ENCODE measurements around the gene APOLD1. TPM values are rescaled to one million over a fixed set of nuclear protein-coding genes. Genes with fewer than 3 reads are reported as not detected.

The APOLD1 gene
- total RNA-seq, 1 donor from 2014 or later: 7.4 TPM

- no peak overlapping the region for H3K4me3 ChIP-seq
- TF ChIP-seq, protein P1, sequence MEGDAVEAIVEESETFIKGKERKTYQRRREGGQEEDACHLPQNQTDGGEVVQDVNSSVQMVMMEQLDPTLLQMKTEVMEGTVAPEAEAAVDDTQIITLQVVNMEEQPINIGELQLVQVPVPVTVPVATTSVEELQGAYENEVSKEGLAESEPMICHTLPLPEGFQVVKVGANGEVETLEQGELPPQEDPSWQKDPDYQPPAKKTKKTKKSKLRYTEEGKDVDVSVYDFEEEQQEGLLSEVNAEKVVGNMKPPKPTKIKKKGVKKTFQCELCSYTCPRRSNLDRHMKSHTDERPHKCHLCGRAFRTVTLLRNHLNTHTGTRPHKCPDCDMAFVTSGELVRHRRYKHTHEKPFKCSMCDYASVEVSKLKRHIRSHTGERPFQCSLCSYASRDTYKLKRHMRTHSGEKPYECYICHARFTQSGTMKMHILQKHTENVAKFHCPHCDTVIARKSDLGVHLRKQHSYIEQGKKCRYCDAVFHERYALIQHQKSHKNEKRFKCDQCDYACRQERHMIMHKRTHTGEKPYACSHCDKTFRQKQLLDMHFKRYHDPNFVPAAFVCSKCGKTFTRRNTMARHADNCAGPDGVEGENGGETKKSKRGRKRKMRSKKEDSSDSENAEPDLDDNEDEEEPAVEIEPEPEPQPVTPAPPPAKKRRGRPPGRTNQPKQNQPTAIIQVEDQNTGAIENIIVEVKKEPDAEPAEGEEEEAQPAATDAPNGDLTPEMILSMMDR (IDR thresholded peaks at IDR 0.05): no peak
- TF ChIP-seq EZH2phosphoT487 (IDR thresholded peaks at IDR 0.05) (no peak), EZH2 (IDR thresholded peaks at IDR 0.05) (no peak)
- no peak overlapping the region for H3K27ac ChIP-seq
- Mint-ChIP-seq H3K27me3 (ENCODE audit: insufficient read depth, low read depth) (peaks cover 7% of the 10 kb centered on the region), H3K27ac (no peak overlapping the region), H3K4me3 (no peak overlapping the region), H3K36me3 (peaks cover 4% of the 10 kb centered on the region), H3K9me3 (peaks cover 4% of the 10 kb centered on the region), H3K4me1 (peaks cover 28% of the 10 kb centered on the region)
- no peaks in the 10 kb centered on the region for H3K79me2 ChIP-seq (ENCODE audit: low read depth)
- H3K27me3 ChIP-seq: no peaks in the 10 kb centered on the region
- peaks cover 13% of the 10 kb centered on the region for H3K4me1 ChIP-seq
- DNase-seq (ENCODE audit: low spot score): no peak
- no peaks in the 10 kb centered on the region for H3K36me3 ChIP-seq
- H4K20me1 ChIP-seq (ENCODE audit: low read depth): no peaks in the 10 kb centered on the region
- no peak overlapping the region for H3K9ac ChIP-seq
- H3K9me3 ChIP-seq (ENCODE audit: low read depth): no peaks in the 10 kb centered on the region
- H3K4me2 ChIP-seq: no peak overlapping the region
- H2AFZ ChIP-seq (replicated peaks): no peak overlapping the region
- peaks cover 4% of the 10 kb centered on the region for H3F3A ChIP-seq (ENCODE audit: low read depth)
Observed at GRCh38 chr12:12796171-12796570, 10.7 kb downstream of the APOLD1 start.

DNA sequence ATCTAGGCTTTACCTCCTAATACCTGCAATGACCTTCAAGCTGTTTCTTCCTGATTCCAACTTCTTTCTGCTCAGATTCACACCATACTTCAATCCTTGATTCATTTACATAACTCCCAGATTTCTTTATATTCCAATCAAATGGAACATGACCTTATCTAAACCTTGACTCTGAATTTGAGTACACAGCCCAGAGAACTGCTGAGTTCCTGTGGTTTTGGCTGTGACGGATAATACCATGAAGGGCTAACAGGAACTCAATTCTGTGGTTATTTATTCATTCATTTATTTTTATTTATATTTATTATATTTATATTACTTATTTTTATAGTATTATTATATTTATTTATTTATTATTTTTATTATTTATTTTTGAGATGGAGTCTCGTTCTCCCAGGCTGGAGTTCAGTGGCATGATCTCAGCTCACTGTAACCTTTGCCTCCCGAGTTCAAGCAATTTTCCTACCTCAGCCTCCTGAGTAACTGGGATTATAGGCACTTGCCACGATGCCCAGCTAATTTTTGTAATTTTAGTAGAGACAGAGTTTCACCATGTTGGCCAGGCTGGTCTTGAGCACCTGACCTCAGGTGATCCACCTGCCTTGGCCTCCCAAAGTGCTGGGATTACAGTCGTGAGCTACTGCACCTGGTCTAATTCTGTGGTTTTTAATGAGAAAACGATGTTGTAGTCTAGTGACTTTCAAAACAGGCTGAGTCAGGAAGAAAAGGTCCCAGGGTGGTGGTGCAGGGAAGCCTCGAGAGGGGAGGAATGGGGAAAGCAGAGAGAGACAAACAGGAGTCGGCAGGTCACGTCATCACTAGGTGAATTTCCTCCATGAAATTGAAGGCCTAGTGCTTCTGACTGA is 11.7 kb downstream of the APOLD1 start:
- Histone ChIP-seq H3K4me1 (peaks cover 5% of the 10 kb centered on the region), H3K79me2 (ENCODE audit: low read depth) (no peaks in the 10 kb centered on the region), H3K9ac (no peak overlapping the region), H3K36me3 (no peaks in the 10 kb centered on the region), H3K27ac (no peak overlapping the region), H3F3A (ENCODE audit: low read depth) (peaks cover 4% of the 10 kb centered on the region), H3K4me3 (no peak overlapping the region), H3K27me3 (no peaks in the 10 kb centered on the region), H3K4me2 (no peak overlapping the region), H4K20me1 (ENCODE audit: low read depth) (no peaks in the 10 kb centered on the region), H3K9me3 (ENCODE audit: low read depth) (no peaks in the 10 kb centered on the region), H2AFZ (replicated peaks) (no peak overlapping the region)
- H3K27ac Mint-ChIP-seq: peak overlapping the region; percentile 1
- H3K9me3 Mint-ChIP-seq: peaks cover 4% of the 10 kb centered on the region
- TF ChIP-seq EZH2phosphoT487 (IDR thresholded peaks at IDR 0.05) (no peak), EZH2 (IDR thresholded peaks at IDR 0.05) (no peak)
- TF ChIP-seq, protein P1 (IDR thresholded peaks at IDR 0.05): no peak
- H3K4me1 Mint-ChIP-seq: peaks cover 18% of the 10 kb centered on the region
- DNase-seq (ENCODE audit: low spot score): no peak
- peaks cover 7% of the 10 kb centered on the region for H3K27me3 Mint-ChIP-seq (ENCODE audit: insufficient read depth, low read depth)
- H3K4me3 Mint-ChIP-seq: no peak overlapping the region
- H3K36me3 Mint-ChIP-seq: peaks cover 4% of the 10 kb centered on the region

GRCh38 chr12:12797794-12798152 is 12.3 kb downstream of the APOLD1 start:
- Histone ChIP-seq H3K4me1 (peaks cover 5% of the 10 kb centered on the region), H4K20me1 (ENCODE audit: low read depth) (no peaks in the 10 kb centered on the region), H3F3A (ENCODE audit: low read depth) (peaks cover 4% of the 10 kb centered on the region), H2AFZ (replicated peaks) (no peak overlapping the region), H3K27me3 (no peaks in the 10 kb centered on the region), H3K4me3 (no peak overlapping the region), H3K9ac (no peak overlapping the region), H3K27ac (no peak overlapping the region), H3K4me2 (no peak overlapping the region), H3K36me3 (no peaks in the 10 kb centered on the region), H3K79me2 (ENCODE audit: low read depth) (no peaks in the 10 kb centered on the region), H3K9me3 (ENCODE audit: low read depth) (no peaks in the 10 kb centered on the region)
- Mint-ChIP-seq H3K36me3 (peaks cover 4% of the 10 kb centered on the region), H3K9me3 (peaks cover 4% of the 10 kb centered on the region), H3K27ac (peak overlapping the region; percentile 9), H3K4me3 (no peak overlapping the region), H3K4me1 (peaks cover 12% of the 10 kb centered on the region), H3K27me3 (ENCODE audit: insufficient read depth, low read depth) (peaks cover 7% of the 10 kb centered on the region)
- no peak for DNase-seq (ENCODE audit: low spot score)
- TF ChIP-seq EZH2 (IDR thresholded peaks at IDR 0.05) (no peak), EZH2phosphoT487 (IDR thresholded peaks at IDR 0.05) (no peak)
- TF ChIP-seq, protein P1 (IDR thresholded peaks at IDR 0.05): no peak
